Endothelial cell of umbilical vein (primary cell): Measurements from ENCODE around the gene TUBGCP3. TPM values are rescaled to one million over a fixed set of nuclear protein-coding genes. Genes with fewer than 3 reads are reported as not detected.

ENCODE experiments used
- BruUV-seq: library from RNA; stranded (reverse); fragments of 400-500 nt; replicated peaks from 2 replicates; lab custom pipeline; 2021; lab: Mats Ljungman, UMichigan
- CTCF ChIA-PET: fragments of 300-600, 350-600 bp; sonication (Branson Sonifier 250); formaldehyde crosslinking; loops from one replicate; lab custom pipeline; 2021; ENCODE audit warnings: antibody characterized with exemption, inconsistent platforms; lab: Charles Lee
- POLR2A ChIA-PET: fragments of 300-600, 350-600 bp; sonication (Branson Sonifier 250); formaldehyde crosslinking; loops from one replicate; lab custom pipeline; 2021; ENCODE audit warnings: antibody characterized with exemption, inconsistent platforms; lab: Charles Lee
- DNase-seq: peaks from one replicate; pipeline ENCODE4 v3.0.0-alpha.2; 2011; ENCODE audit warnings: low read depth, low spot score
- FAIRE-seq: peaks from 2 replicates; lab custom pipeline; 2011; peaks lifted over from hg19 to GRCh38; lab: Jason Lieb, UNC
- H2AFZ ChIP-seq: 2 replicates; pipeline ENCODE4 v1.6.0; 2012; ENCODE audit warnings: low read depth, low read length, control low read depth, inconsistent platforms
- H3K27ac ChIP-seq: 2 replicates; pipeline ENCODE4 v1.5.1; 2011; ENCODE audit warnings: low read depth, mild to moderate bottlenecking, control low read depth, low read length, moderate library complexity; ENCODE audit not compliant: insufficient read depth
- H3K27me3 ChIP-seq, 2 experiments: 2 replicates each; pipeline versions ENCODE4 v1.6.0 to v1.6.1; 2011; ENCODE audit warnings: low read length in 2 of 2, mixed read lengths in 1 of 2; ENCODE audit not compliant: control insufficient read depth in 2 of 2, insufficient read depth in 2 of 2
- H3K36me3 ChIP-seq, 2 experiments: 2 replicates in 1 of 2; 3 replicates in 1 of 2; pipeline ENCODE4 v1.5.1; 2011; ENCODE audit warnings: low read length in 2 of 2, mild to moderate bottlenecking in 1 of 2, moderate library complexity in 1 of 2; ENCODE audit not compliant: control insufficient read depth in 2 of 2, insufficient read depth in 2 of 2; ENCODE audit errors: extremely low read depth in 1 of 2
- H3K4me1 ChIP-seq: 3 replicates; pipeline ENCODE4 v1.5.1; 2011; ENCODE audit warnings: mild to moderate bottlenecking, low read length; ENCODE audit not compliant: control insufficient read depth, insufficient read depth; ENCODE audit errors: extremely low read depth
- H3K4me2 ChIP-seq: 2 replicates; pipeline ENCODE4 v1.6.1; 2011; ENCODE audit warnings: low read length, control low read depth, mixed read lengths; ENCODE audit not compliant: insufficient read depth
- H3K4me3 ChIP-seq, 3 experiments: fragments of 200-600 bp in 1 of 3; sonication (generic), shearing (Covaris generic) in 1 of 3; replicated peaks in 1 of 3; 2 replicates each; pipeline ENCODE4 v1.5.1; 2011 to 2016; ENCODE audit warnings: control low read depth in 3 of 3, low read length in 3 of 3, mild to moderate bottlenecking in 2 of 3, inconsistent platforms in 1 of 3, low read depth in 1 of 3, moderate library complexity in 1 of 3; ENCODE audit not compliant: insufficient read depth in 1 of 3
- H3K79me2 ChIP-seq: 2 replicates; pipeline ENCODE4 v1.6.0; 2012; ENCODE audit warnings: low read length, inconsistent platforms; ENCODE audit not compliant: control insufficient read depth, insufficient read depth
- H3K9ac ChIP-seq: replicated peaks from 2 replicates; pipeline ENCODE3; 2011; ENCODE audit warnings: low read length, control low read depth; ENCODE audit not compliant: insufficient read depth; ENCODE audit errors: extremely low read depth
- H3K9me1 ChIP-seq: replicated peaks from 3 replicates; pipeline ENCODE4 v1.6.0; 2011; ENCODE audit warnings: mild to moderate bottlenecking, low read length; ENCODE audit not compliant: control insufficient read depth, insufficient read depth; ENCODE audit errors: extremely low read depth
- H3K9me3 ChIP-seq: replicated peaks from 2 replicates; pipeline ENCODE4 v1.5.1; 2012; ENCODE audit warnings: low read length, inconsistent platforms; ENCODE audit not compliant: control insufficient read depth, insufficient read depth
- H4K20me1 ChIP-seq: replicated peaks from 2 replicates; pipeline ENCODE3; 2011; ENCODE audit warnings: mild to moderate bottlenecking, low read length; ENCODE audit not compliant: control insufficient read depth, insufficient read depth; ENCODE audit errors: extremely low read depth
- EZH2 ChIP-seq: IDR thresholded peaks from 2 replicates; pipeline ENCODE4 v1.6.1; 2012; ENCODE audit warnings: borderline replicate concordance, low read depth, mild to moderate bottlenecking, moderate library complexity, low read length, inconsistent platforms; ENCODE audit not compliant: severe bottlenecking
- FOS ChIP-seq: IDR thresholded peaks from 2 replicates; pipeline ENCODE4 v1.6.1; 2011; ENCODE audit warnings: mild to moderate bottlenecking, low read length, moderate library complexity, borderline replicate concordance; ENCODE audit not compliant: insufficient read depth
- GATA2 ChIP-seq: IDR thresholded peaks from 2 replicates; pipeline ENCODE4 v1.7.0; 2011; ENCODE audit warnings: low read depth, mild to moderate bottlenecking, moderate library complexity, mixed read lengths, low read length; ENCODE audit not compliant: insufficient read length, insufficient read depth
- JUN ChIP-seq: IDR thresholded peaks from 2 replicates; pipeline ENCODE4 v1.6.1; 2011; ENCODE audit warnings: borderline replicate concordance, low read depth; ENCODE audit not compliant: insufficient read length, insufficient read depth
- MYC ChIP-seq: IDR thresholded peaks from one replicate; pipeline ENCODE4 v1.6.1; 2011; ENCODE audit warnings: mild to moderate bottlenecking, low read depth, low read length
- POLR2A ChIP-seq: IDR thresholded peaks from 2 replicates; pipeline ENCODE4 v1.6.1; 2012; ENCODE audit warnings: low read depth, mild to moderate bottlenecking, control low read depth, low read length
- POLR2AphosphoS5 ChIP-seq: IDR thresholded peaks from 2 replicates; pipeline ENCODE4 v1.6.1; 2012; ENCODE audit warnings: low read depth, mild to moderate bottlenecking, control low read depth, low read length, moderate library complexity; ENCODE audit not compliant: insufficient read depth
- dilution Hi-C: fragments of 300-500 bp; cut with MboI; formaldehyde crosslinking; loops from one replicate; pipeline ENCODE4 v1.15.0; 2019; ENCODE audit warnings: low sequenced_read_pairs; ENCODE audit not compliant: extremely low pct_ligation_motif_present
- intact Hi-C: fragments of 100-400 bp; cut with micrococcal nuclease; formaldehyde crosslinking; loops from one replicate; pipeline ENCODE4 v1.10.0; 2022
- polyA plus RNA-seq, 4 experiments: library from polyadenylated mRNA; depleted of rRNA in 3 of 4; stranded (reverse) in 3 of 4; unstranded in 1 of 4; fragments of >200 nt; gene quantifications; 2 replicates each; pipeline versions ENCODE4 v1.2.1 to v1.2.3, GENCODE V29; 2011 to 2012; ENCODE audit warnings: missing spikeins in 1 of 4
- total RNA-seq: library from RNA; stranded (reverse); gene quantifications from 2 replicates; pipeline ENCODE4 v1.2.3, GENCODE V29; 2021
- TF ChIP-seq, protein P1 (sequence below), 2 donors: IDR thresholded peaks; 1 replicate in 1 of 2; 2 replicates in 1 of 2; pipeline ENCODE4 v1.5.1; 2011; ENCODE audit warnings: low read length in 2 of 2, mild to moderate bottlenecking in 2 of 2, moderate library complexity in 2 of 2, control low read depth in 1 of 2, inconsistent platforms in 1 of 2, low read depth in 1 of 2; ENCODE audit not compliant: insufficient read depth in 1 of 2; ENCODE audit errors: extremely low read depth in 1 of 2
- TF ChIP-seq, protein P2 (sequence below): IDR thresholded peaks from 2 replicates; pipeline ENCODE4 v1.6.1; 2011; ENCODE audit not compliant: insufficient read depth, insufficient read length

Gene TUBGCP3
- total and polyA plus RNA-seq, 2 donors (not counting 3 experiments of a cell fraction or from before 2014, with no cell fraction given), result 36.4 to 47.7 TPM

DNA sequence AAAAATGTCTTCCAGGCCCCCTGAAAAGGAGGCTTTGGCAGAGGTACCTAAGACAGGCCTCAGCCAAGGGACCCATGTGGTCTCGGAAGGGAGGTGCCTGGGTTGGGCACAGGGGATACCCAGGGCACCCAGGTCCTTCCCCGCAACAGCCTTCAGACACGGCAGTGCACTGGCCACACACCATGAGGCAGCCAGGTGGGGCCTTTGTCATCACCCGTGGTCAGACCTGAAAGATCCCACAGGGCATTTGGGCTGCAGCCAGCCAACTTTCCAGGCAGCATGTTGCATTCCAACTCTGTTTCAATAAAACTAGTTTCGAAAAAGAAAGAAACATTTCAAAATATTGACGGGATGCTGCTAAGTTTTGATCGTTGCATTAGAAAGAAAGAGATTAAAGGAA, 4.7 kb upstream of the TUBGCP3 start:
- DNase-seq, result no peak
- no TSS peak for BruUV-seq
- no peaks in the 10 kb centered on the region for H4K20me1 ChIP-seq
- dilution Hi-C loops, result no loop called here
- H3K9me1 ChIP-seq, result no peaks in the 10 kb centered on the region
- peaks cover 8% of the 10 kb centered on the region for H3K4me1 ChIP-seq
- FAIRE-seq, result no peak
- no peaks in the 10 kb centered on the region for H3K9me3 ChIP-seq
- H3K27me3 ChIP-seq, result peaks cover 6 to 29% of the 10 kb centered on the region in 2 experiments
- H3K4me3 ChIP-seq, result no peak overlapping the region
- H3K79me2 ChIP-seq, result no peaks in the 10 kb centered on the region
- POLR2A ChIA-PET, result no interaction called here
- no peak for TF ChIP-seq MYC
- no peak for TF ChIP-seq EZH2
- TF ChIP-seq, protein P1, sequence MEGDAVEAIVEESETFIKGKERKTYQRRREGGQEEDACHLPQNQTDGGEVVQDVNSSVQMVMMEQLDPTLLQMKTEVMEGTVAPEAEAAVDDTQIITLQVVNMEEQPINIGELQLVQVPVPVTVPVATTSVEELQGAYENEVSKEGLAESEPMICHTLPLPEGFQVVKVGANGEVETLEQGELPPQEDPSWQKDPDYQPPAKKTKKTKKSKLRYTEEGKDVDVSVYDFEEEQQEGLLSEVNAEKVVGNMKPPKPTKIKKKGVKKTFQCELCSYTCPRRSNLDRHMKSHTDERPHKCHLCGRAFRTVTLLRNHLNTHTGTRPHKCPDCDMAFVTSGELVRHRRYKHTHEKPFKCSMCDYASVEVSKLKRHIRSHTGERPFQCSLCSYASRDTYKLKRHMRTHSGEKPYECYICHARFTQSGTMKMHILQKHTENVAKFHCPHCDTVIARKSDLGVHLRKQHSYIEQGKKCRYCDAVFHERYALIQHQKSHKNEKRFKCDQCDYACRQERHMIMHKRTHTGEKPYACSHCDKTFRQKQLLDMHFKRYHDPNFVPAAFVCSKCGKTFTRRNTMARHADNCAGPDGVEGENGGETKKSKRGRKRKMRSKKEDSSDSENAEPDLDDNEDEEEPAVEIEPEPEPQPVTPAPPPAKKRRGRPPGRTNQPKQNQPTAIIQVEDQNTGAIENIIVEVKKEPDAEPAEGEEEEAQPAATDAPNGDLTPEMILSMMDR (IDR thresholded peaks at IDR 0.05; ENCODE audit: extremely low read depth in 1 of 2, insufficient read depth in 1 of 2, low read depth in 1 of 2, low read length in 2 of 2), result no peak
- TF ChIP-seq JUN, result no peak
- TF ChIP-seq POLR2AphosphoS5, result no peak
- TF ChIP-seq POLR2A, result no peak
- TF ChIP-seq, protein P2, sequence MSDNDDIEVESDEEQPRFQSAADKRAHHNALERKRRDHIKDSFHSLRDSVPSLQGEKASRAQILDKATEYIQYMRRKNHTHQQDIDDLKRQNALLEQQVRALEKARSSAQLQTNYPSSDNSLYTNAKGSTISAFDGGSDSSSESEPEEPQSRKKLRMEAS, result no peak
- TF ChIP-seq GATA2, result no peak
- no peak for TF ChIP-seq FOS
- CTCF ChIA-PET, result no interaction called here
- H3K4me2 ChIP-seq, result no peak overlapping the region
- H3K27ac ChIP-seq, result no peak overlapping the region
- no peak overlapping the region for H2AFZ ChIP-seq
- H3K36me3 ChIP-seq, result no peaks in the 10 kb centered on the region
- H3K9ac ChIP-seq, result no peak overlapping the region
- intact Hi-C loops, result no loop called here
